Bone marrow (tissue), 2 donors: ENCODE data around the gene CPEB4.
A peak's percentile ranks its signal among the peaks of the same experiment; 100 is the strongest.

ENCODE experiments used
- DNase-seq, 2 donors: peaks; one replicate each; lab custom pipeline; 2025; lab: John Stamatoyannopoulos, UW

CPEB4 gene

DNA sequence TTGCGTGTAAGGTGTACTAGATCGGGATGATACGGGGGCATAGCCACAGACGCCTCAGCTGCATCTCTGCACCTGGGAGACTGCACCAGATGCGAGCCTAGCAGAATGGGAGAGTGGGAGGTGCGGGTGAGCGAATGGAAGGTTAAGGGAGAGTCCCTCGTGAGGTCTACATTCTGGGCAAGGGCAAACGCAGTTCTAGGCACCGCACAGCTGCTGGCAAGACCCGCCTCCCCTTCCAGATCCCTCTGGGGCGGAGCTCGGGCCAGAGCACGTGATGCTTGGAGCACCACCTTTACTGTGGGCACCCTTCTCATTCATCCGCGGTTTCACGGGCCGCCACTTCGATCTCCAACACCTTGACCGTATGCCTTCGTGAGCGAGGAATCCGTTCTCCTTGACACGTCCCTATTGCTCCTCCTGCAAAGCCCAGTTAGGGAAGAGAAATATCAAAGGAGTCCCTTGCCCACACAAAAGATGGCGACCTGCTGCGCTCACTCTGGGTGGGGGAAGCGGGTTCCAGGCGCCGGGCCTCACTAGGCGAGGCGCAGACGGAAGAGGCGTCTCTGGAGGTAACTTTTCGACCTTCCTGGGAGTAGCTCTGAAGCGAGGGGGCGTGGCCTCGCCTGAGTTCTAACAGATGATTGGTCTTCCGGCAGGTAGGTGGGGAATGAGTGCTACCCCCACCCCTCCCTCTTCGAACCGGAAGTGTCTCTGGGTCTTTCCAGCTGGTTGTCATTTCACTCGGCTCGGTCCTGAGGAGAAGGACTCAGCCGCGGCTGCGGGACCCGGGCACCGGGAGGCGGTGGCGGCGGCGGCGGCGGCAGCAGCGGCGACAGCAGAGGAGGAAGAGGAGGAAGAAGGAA is at the start of gene CPEB4:
CPEB4 (plus strand) TSS at position 740 of the 863 bp plus-strand sequence. CDS start 1,385 bp downstream, outside the sequence.
- peak; percentile 90 to 98 for DNase-seq

DNA sequence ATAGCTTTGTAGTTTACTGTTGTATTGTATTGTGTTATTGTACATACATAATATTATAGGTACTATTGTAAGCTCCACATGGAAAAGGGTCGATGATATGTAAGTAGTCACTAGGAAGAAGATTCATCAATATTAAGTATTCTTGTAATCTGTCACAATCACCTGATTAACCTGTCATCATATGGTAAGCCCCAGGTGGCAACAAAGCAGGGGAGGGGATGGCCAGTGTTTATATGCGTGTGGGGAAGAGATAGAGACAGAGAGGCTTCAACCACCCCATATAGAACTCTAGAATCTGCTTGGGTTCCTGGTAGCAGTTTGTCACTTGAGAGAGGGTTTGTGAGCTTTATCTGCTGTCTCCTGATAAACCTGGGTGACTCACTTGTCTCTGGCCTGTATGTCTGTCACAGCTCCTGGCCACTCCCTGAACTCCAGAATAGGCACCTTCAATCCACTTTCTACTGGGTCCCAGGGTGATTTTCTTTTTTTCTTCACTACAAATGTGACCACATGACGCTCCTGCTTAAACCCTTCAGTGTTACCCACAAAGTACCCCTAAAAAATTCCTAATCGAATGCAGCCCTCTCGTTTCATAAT is 48.9 kb upstream of the CPEB4 start:
- DNase-seq, result no peak

DNA sequence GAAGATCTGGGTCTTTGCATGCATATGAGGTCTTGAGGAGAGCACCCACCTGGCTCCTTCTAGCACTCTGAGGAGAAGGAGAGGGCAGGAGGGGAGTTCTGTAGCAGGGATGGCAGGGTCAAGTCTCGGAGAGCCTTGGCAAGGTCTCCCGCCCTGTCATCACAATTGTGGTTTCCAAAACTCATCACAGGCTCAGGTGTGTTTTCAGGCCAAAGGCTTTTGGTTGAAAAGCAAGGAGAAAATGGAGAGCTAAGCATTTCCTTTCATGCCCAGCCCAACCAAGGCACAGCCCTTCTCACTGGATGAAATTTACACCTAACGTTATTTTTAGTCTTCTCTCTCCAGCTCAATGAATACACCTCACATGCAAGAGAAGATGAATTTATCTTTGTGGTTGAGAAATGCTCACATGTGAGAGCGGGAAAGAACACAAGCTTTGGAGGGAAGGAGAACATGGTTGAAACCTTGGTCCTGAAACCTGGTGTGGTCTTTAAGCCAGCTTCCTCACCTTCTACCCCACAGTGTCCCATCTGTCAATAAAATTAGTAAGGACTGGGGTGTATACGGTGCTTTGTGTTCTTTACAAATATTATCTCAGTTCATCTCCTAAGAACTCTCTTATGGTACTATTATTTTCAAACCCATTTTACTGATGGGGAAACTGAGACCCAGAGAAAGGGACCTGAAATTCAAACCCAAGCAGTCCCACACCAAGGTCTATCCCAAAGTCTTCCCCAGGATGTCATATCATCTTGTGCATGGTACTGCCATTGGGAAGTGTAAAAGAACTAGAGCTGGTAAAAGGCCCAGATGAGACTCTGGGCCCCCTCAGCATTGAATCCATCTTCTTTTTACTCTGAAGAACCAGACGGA is 47.8 kb upstream of the CPEB4 start:
- DNase-seq, result no peak

DNA sequence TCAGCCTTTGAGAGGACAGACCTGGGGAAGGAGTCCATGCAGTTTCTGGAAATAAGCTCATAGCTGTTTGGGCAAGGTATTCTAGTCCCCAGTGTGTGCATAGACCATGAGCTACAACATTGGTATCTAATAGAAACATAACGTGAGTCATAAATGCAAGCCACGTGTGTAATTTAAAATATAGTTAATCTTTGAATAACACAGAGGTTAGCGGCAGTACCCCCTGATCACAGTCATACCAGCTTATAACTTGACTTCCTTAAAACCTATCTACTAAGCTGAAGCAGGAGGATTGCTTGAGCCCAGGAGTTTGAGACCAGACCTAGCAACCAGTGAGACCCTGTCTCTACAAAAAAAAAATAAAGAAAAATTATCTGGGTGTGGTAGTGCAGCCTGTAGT is 46.4 kb upstream of the CPEB4 start:
- no peak for DNase-seq

DNA sequence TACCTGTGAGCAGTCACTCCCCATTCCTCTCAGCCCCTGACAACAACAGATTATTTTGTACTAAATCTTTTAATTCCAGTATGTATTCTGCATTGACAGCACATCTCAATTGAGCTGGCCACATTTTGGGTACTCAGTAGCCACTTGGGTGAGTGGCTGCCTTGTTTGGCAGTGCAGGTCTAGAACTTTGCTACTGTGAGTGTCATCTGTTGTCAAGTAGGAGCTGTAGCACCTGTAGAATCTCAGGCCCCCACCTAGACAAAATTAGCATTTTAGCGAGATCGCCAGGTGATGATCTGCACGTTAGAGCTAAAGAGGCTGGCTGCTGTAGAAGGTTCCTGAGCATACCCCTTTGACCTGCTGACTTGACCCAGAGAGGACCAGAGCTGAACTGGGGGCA is 44.4 kb upstream of the CPEB4 start:
- no peak for DNase-seq

DNA sequence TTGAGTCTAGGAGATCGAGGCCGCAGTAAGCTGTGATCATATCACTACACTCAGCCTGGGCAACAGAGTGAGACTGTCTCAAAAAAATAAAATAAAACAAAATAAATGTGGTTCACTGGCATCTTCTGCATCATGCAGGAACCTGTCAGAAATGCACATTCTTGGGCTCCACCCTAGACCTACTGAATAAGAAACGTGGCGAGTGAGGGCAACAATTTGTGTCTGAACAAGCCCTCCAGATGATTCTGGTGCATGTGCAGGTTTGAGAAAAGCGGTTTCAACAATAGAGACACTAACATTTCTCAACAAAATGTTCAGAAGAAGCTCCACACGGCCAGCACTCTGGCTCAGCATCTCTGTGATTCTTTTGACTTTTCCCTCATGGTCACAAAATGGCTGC is 42.8 kb upstream of the CPEB4 start:
- DNase-seq, result no peak

DNA sequence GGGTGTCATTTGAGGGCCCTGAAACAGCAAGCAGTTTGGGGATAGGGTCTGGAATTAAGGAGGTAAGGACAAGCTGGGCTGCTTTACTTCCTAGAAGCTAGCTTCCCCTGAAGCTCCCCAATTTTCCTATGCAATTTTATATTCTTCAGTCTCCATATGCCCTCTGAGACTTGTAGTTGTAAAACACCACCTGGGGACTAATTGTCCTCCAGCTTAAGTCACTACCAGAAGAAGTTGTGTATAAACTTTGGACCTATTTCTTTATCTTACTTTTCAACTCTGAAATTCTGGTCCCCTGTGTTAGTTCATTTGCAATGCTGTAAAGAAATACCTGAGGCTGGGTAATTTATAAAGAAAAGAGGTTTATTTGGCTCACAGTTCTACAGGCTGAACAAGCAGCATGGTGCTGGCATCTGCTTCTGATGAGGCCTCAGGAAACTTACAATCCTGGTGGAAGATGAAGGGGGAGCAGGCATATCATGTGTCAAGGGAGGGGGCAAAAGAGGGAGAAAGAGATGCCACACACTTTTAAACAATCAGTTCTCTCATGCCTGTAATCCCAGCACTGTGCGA is 41.1 kb upstream of the CPEB4 start:
- DNase-seq, result no peak

DNA sequence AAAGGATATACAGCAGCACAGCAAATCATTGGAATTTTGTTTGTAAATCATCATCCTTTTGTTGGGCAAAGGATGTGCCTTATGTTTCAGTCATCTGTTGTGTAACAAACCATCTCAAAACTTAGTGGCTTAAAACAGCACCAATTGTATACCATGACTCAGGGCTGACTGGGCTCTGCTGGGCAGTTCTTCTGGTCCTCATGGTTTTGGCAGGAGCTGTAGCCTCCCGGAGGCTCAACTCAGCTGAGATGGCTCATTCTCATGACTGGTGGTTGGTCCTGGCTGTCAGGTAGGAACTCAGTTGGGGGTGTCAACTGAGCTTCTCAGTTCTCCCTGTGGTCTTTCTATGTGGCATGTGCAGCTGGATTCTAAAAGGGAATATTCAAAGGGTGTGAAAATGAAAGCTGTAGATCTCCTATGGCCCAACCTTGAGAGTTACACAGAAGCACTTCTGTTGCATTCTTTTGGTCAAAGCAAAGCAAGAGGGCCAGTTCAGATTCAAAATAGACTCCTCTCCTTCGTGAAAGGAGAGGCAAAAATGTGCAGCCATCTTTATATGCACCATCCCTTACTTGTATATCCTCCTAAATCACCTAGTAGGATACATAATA is 39.1 kb upstream of the CPEB4 start:
- no peak for DNase-seq

DNA sequence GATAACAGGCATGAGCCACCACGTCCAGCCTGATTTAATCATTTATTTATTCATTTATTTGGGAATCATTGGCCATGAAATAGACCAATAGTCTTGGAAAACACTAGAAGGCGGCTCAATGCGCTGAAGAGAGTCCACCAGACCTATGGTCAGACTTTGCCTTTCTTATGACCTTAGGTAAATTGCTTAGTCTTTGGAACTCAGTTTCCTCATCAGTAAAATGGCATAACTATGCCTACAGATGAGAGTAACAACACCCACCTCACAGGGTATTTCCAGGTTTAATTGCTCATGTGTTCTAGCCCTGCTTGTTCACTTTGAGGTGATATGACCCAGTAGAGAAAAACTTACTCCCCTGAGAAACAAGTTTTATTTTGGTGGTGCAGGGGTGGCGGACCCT is 38.2 kb upstream of the CPEB4 start:
- DNase-seq, result no peak

DNA sequence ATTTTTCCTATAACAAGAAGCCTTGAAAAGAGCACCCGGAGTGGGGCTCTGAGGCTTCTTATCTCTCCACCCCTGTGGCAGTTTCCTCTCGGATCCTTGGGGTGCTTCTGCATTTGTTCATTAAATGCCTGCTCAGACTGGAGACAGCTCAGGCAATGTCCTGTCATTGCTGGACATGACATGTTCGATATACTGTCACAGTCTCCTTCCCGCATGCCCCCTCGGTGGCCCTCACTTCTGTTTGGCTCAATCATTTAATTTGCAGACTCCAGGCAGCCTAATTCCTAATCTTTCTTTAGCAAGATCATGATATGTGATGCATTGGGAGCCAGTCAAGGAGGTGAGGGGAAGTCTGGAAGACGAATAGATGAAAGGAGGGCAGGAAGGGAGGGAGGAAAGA is 37.5 kb upstream of the CPEB4 start:
- DNase-seq, result no peak

DNA sequence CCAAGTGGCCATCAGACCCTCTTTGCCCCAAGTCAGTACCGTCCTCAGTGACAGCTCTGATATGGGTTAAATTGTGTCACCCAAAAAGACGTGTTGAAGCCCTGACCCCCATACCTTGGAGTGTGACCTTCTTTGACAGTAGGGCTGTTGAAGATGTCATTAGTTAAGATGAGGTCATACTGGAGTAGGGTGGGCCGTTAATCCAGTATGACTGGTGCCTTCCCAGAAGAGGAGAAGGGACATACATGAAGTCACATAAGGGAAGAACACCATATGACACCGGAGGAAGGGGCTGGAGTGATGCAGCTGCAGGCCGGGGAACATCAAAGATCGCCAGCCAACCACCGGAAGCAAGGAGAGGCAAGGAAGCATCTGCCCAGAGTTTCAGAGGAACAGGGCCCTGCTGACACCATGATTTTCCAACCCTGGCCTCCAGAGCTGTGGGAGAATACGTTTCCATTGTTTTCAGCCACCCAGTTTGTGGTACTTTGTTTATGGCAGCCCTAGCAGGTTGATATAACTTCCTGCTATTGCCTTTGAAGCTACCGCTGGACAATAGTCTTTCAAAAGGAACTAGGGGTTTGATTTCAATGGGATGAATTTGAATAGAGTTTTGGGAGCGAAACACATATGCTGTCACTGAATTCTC is 36.4 kb upstream of the CPEB4 start:
- DNase-seq, result no peak

DNA sequence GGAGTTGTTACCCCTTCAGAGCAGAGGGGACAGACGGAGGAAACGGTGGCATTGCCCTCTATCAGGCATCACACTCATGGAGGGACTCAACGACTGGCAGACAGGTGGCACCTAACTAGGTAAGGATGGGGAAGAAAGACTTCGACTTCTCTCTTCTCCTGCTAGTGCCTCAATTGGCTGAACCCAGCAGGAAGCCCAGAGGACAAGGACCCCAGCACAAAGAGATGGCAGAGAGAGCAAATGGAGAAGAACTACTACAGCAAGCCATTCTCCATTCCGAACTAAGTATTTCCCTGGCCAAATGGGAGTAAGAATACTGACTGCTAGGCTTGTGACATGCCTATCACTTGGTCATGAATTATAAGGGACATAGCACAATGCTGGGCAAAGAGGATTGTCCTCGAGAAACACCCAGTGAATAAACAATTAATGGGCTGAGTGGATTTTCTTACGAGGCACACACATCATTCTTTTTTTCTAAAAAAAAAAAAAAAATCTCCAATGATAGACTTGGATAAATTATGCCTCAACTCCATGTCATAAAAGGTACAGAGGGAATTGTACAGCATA is 35.3 kb upstream of the CPEB4 start:
- no peak for DNase-seq

DNA sequence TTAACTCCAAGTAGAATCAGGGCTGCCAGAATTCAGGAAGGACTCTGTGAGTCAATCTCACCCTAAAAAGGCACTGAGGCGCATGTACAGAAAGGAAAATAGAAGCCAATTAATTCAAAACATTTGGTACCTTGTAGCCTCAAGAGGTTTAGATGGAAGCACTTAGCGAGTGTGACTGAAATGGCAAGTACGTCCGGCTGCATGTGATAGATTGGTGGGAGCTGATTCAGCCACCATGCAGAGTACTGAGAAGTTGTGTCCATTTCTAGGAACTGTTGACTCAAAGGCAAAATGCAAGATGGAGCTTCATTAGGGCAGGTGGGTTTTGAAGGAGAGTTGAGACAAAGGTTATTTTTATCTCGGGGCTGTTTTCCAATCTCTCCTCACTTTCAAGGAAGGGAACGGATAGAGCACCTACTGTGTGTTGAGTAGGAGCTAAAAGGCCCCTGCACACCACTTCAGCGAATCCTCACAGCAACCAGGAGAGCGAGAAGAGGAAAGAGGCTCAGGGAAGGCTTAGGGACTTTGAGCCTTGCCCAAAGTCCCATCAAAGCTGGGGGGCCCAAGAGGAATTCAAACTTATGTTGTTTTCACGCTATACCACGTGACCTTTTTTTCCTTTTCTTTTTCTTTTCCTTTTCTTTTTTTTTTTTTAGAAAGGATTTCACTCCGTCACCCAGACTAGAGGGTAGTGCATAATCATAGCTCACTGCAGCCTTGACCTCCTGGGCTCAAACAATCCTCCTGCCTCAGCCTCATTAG is 34.6 kb upstream of the CPEB4 start:
- DNase-seq, result no peak

DNA sequence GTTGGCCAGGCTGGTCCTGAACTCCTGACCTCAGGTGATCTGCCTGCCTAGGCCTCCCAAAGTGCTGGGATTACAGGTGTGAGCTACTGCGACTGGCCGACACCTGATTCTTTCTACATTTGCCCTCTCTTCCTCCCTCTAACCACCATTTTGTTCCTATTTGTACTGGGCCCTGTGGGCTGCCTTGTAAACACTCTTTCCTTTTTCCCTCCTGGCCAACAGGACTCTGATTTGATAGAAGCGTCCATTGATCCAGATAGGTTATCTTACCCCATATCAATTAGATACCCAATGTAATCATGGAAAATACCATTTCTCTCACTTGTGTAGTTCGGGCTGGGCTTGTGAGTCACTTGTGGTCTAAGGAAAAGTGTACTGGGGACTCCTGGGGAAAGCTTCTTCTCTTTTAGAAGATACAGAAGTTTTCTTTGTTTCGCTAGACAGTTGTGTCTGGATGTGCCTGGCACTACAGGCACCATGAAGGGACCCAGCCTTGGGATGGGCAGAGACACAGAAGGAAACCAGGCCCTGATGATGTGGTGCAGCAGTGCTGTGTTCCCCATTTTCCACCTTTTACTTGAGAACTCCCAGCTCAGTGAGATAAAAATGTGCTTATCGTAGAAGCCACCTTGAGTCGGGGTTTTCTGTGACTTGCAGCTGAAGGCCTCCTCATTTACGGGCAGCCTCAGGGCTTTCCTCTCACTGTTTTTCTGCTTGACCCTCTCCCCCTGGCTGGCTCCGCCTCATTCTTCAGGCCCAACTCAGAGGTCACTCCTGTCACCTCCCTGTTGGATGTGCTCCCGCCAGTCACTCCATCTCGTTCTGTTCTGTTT is 32.8 kb upstream of the CPEB4 start:
- DNase-seq, result no peak

DNA sequence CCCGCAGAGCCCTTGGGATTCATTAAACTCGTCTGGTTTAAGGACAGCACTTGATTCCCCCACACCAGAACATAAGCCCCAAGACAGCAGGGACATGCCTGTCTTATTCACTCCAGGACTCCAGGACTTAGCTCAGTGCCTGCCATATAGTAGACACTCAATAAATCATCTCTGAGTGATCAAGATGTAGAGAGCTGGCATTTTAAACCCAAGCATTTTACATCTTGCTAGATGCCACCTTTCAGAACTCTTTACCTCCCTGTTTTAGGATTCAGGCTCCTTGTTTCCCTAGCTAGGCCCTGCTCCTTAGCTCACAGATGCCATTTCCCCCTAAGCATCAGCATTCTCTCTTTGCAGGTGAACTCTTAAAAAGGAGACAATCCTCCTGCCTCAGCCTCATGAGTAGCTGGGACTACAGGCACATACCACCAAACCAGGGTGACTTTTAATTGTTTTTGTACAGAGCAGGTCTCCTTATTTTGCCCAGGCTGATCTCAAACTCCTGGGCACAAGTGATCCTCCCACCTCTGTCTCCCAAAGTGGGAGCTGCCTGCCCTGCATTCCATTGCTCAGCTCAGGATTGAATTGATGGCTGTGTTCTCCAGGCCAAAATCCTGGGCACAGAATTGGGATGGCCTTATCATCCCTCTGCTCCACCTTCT is 32.0 kb upstream of the CPEB4 start:
- no peak for DNase-seq

DNA sequence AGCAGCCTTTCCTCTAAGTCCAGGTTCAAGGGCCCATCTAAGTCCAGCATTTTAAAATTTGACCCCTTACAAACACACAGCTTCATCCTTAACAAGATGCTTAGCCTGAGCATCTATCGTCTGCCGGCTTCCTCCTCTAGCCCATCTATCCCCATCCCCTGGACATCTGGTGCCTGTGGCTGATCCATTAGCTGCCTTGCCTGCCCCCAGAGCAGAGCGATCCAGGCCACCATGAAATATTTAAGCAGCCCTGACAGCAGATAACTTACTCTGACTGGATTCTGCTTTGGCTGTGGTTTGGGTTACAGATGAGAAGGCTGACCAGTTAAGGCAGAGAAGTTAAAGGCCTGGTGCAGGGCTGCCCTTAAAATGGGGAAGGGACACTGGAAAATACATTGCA is 30.9 kb upstream of the CPEB4 start:
- DNase-seq, result no peak

DNA sequence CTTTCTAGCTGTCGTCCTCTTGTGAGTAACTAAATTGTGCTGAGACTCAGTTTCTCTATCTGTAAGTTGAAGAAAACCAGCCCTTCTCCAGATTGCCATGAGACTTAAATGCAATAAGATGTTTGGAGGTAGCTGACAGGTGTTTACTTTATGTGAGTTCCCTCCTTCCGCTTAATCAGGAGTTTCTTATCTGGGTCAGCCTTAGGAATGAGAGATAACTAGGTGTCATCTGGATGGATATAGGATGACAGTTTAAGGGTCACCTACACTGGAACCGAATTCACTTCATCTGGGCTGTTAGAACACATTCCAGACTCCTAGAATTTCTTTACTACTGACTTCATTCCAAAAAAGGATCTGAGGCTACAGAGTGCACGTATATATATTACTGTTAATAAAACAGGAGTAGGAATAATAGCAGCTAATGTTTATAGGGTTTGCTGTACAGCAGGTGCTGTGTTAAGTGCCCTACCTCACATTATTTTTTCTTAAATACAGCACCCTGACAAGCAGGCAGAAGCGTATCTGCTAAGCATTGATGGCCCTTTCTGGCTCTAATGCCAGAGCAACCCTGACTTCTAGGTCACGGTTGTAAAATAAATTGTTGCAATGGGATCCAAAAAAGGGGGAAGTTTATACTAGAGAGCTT is 30.0 kb upstream of the CPEB4 start:
- DNase-seq, result no peak

DNA sequence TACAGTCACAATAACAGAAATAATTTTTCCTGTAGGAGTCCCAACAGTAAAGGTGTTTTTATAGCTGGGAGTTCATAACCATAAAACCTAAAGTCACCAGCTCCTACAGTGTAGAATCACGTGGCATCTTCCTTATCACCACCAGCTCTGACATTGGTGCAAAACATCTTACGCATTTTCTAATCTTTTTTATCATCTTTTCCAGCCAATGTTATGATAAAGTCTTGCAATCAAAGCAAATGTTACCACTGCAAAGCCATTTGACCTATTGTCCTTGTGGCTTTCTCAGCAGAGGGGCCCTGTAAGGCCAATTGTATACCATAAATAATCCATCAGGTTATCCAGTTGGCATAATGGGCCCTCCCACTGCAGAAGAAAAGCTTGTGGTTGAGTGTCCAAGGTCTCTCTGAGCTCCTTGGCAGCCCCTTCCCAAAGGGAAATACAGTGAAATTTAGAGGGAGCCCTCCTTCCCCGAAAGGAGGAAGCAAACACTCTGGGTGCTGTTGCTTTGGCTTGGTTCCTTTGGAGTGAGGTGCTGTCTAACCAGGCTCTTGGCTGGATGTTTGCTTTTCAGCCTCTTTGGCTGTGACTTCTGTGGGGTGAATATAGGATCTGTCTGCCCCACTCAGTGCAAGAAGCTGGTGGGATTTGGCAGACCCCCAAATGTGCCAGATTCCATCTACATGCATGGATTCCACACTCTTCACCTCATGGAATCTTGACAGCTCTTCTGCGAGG is 29.3 kb upstream of the CPEB4 start:
- no peak for DNase-seq
